T-helper 9 cell (primary cell): Measurements from ENCODE around the gene RPL39L.
"Not testable (repeated sequence)": the region's sequence is repeated elsewhere in the genome, so short reads cannot be mapped to it uniquely, and the experiment has no call there.

Experiments
- DNase-seq: peaks from one replicate; pipeline ENCODE4 v3.0.0-alpha.2; 2020
- total RNA-seq, 2 donors: gene quantifications; one replicate each; lab custom pipeline; 2026; lab: John Stamatoyannopoulos, UW

Gene RPL39L
- total RNA-seq = 0.97 to 1.2 reads per million in 2 donors

DNA sequence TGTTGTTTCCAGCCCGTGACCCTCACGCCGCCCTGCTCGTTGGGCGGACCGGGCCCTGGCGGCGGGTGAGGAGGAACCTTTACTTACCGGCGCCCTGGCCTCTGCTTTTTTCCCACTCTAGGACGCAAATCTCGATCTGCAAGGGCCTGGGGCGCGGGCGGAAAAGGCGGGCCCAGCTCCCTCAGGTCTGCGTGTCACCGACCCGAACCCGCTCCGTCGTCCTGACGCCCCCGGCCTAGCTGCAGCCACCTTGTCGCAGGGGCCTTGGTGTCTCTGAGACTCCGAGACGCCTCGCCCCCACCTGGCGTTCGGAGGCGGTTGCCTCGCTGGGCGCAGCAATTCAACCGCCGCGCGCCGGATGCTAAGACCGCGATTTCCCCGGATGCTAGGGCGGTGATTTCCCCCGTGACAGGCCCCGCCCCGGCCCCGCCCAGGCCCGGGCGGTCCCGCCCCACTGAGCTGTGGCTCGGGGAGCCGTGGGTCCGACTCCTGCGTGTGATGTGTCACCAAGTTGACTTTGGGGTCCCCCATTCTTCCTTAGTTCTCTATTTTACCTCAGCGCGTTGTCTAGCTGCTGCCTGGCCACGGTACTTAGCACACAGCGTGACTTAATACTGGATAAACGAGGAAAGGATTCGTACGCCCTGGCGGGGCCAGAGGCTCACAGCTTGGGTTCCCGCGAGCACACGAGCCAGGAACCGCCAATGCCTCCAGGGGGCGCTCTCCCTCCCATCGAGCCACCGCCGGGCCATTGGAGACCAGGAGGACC, at the start of gene RPL39L:
TSS of gene RPL39L (minus strand) at position 371 of the 769 bp plus-strand sequence. CDS start 18,196 bp downstream, outside the sequence.
- peak; percentile 89 for DNase-seq

GRCh38 chr3:187188931-187189330, 49.6 kb upstream of the RPL39L start:
- no peak for DNase-seq

GRCh38 chr3:187186801-187187421, 47.6 kb upstream of the RPL39L start:
- DNase-seq = no peak

- DNase-seq = no peak
Observed at GRCh38 chr3:187186375-187186774, 47.1 kb upstream of the RPL39L start.

DNA sequence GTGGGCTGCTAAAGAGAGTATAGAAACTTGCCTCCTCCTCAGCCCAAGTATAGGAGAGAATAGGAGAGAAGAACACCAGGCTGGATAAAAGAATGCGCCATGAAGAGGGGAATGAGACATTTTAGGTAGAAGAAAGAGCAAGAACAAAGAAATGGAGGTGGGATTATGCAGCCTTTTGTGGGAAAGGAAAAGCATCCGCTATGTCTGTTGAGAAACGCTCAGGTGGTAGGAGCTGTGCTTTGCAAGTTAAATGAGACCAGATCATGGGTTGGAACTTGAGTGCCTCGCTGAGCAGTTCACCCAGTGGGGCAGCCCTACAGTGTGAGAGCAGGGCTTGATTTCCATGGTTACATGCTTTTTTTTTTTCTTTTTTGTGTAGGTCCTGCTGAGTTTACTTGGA, 46.5 kb upstream of the RPL39L start:
- no peak for DNase-seq

DNA sequence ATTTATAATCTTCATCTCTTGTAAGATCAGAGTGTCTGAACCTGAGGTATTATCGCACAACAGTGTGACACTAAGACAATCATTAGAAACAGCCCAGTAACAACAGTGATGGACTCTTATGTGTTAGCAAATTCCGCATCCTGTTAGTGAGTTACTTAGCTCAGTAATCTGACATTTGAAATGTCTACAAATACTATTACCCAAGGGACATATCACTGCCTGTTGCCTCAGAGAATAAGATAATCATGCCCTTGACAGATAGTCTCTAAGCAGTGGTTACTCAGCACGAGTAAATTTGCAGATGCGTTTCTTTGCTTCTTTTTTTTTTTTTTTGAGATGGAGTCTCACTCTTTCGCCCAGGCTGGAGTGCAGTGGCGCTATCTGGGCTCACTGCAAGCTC, 44.6 kb upstream of the RPL39L start:
- no peak for DNase-seq

DNA sequence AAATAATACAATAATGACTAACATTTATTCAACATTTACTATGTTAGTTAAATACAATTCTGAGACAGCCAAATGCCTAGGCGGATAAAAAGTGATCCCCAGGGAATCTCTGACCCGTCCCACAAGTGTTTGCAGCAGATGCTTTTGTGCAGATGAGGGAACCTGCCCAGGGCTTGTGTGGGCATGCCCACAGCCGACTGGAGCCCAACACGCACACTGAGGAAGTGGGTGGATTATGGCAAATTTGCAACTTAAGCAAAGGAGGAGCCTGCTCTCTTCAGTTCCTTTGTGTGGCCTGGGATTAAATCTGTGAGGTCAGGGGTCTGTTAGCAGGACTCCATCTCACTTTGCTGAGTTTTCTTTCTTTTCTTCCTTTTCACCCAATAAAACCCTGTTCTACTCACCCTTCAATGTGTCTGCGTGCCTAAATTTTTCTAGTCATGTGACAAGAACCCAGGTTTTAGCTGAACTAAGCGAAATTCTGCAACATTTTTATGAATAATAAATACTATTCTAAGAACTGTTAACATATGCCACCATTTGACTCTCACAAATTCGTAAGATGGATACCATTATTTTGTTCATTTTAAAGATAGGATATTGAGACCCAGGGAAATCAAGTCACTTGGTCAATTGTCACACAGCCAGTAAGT, 44.0 kb upstream of the RPL39L start:
- no peak for DNase-seq

- DNase-seq = no peak
Observed at GRCh38 chr3:187181454-187182170, 42.3 kb upstream of the RPL39L start.

GRCh38 chr3:187172929-187173328, 33.6 kb upstream of the RPL39L start:
- no peak for DNase-seq

GRCh38 chr3:187170911-187171310, 31.6 kb upstream of the RPL39L start:
- DNase-seq = not testable (repeated sequence)

GRCh38 chr3:187169231-187169960, 30.1 kb upstream of the RPL39L start:
- no peak for DNase-seq

DNA sequence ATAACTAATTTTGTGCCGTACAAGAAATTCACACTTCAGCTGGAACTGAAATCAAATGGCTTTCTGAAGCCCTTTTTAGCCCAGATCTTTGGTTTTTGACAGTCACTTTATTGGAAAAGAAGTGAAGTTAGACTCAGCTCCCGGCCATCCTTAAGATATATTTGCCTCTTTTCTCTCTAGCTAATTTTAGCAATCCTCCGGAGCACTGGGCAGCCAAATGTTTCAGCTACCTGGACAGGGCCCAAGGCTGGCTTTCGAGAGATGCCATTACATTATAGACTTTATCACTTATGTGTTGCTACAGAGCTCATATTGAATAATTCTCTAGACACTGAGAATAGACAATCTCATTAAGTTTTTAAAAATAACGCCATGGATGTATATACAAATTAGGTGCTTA, 28.5 kb upstream of the RPL39L start:
- DNase-seq = no peak

- no peak for DNase-seq
Observed at GRCh38 chr3:187166750-187167149, 27.5 kb upstream of the RPL39L start.

GRCh38 chr3:187165144-187165543, 25.8 kb upstream of the RPL39L start:
- no peak for DNase-seq

DNA sequence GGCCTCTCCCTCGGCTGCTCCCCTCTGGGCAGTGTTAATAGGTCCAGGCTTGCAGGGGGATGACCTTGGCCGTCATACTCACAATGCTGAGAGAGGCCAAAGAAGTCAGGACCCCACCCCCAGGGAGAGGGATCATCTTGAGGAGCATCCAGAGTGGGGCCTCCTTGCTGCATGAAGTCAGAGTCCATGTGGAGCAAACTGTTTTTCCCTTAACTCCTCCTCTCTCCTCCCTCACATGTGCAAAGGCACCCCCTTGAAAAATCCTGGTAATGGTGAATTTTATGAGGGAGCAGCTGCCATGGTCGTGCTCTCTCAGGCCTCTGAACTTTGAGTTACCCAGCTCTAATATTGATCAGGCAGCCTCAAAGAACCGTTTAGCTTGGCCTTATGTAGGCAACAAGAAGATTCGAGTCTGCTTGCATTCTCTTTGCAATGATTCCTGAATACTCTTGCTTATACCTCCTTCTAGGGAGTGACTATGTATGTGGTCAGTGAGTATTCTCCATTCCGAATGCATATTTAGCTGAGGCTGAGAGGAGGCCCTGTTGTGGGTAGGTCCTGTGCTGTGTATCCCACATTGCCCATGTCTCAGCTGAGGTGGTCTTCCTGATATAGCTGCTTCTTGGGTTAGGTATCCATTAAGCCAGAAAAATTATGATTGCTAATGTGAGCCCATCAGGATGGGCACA, 23.1 kb upstream of the RPL39L start:
- no peak for DNase-seq

DNA sequence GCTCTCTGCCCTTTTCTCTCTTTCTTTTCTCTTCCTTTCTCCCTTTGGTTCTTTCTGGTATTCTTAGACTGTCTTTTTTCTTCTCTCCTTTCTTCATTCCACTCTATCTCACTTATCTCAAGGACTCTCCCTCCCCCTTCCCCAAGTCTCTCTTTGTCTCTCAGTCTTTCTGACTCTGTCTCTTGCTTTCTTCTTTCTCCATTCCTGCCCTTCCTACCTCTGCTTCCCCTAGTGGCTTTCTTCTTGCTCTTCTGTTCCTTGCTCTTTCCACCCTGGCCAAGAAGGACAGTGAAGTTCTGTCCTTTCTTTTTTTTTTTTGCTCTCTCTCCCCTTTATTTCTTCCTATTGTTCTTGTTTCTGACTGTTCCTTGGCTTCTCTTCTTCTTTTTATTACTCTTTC, 22.3 kb upstream of the RPL39L start:
- no peak for DNase-seq

GRCh38 chr3:187150599-187150998, 11.3 kb upstream of the RPL39L start:
- peak; percentile 57 for DNase-seq

DNA sequence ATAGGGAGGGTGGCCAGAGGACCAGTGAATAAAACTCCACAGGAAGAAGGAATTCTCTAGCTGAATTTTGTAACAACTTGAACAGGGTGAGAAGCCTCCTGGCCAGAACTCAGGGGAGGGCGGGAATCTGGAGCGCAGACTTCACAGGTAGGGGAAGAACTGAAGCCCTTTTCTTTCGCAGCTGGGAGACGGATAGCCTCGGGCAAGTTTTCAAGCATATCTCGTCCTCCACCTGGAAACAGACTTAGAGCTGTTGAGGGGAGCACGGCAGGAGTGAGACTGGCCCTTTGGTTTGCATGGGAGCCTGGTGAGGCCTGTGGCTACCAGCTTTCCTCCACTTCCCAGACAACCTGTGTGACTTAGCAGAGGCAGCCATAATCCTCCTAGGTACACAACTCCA, 10.9 kb upstream of the RPL39L start:
- no peak for DNase-seq

DNA sequence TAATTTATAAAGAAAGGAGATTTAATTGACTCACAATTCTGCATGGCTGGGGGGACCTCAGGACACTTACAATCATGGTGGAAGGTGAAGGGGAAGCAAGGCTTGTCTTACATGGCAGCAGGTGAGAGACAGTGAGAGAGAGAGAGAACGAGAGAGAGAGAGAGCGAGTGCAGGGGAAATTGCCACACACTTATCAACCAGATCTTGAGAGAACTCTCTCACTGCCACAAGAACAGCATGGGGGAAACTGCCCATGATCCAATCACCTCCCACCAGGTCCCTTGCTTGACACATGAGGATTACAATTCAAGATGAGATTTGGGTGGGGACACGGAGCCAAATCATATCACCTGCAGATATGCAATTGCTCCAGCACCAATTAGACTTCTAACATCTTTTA, 7.1 kb upstream of the RPL39L start:
- DNase-seq = no peak

DNA sequence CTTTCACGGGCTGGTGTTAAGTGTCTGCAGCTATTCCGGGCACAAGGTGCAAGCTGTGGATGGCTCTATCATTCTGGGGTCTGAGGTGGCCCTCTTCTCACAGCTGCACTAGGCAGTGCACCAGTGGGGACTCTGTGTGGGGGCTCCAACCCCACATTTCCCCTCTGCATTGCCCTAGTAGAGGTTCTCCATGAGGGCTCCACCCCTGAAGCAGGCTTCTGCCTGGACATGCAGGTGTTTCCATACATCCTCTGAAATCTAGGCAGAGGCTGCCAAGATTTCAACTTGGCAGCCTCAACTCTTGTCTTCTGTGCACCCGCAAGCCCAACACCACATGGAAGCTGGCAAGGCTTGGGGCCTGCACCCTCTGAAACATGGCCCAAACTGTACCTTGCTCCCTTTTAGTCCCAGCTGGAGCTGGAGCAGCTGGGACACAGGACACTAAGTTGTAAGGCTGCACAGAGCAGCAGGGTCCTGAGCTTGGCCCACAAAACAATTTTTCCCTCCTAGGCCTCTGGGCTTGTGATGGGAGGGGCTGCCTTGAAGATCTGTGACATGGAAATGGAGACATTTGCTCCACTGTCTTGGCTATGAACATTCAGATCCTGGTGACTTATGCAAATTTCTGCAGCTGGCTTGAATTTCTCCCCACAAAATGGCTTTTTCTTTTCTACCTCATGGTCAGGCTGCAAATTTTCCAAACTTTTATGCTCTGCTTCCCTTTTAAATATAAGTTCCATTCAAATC, 6.0 kb upstream of the RPL39L start:
- DNase-seq = no peak

- DNase-seq = no peak
Observed at GRCh38 chr3:187139895-187140253, 578 bp upstream of the RPL39L start.
